OCI-LY7 (cell line): ENCODE measurements around the gene LHX3.

Source experiments
- CTCF ChIP-seq: fragments of 200-600 bp; sonication (generic); conservative IDR thresholded peaks from 2 replicates; pipeline ENCODE4 v1.5.1; 2014; ENCODE audit warnings: mild to moderate bottlenecking, antibody characterized with exemption, low read length, moderate library complexity, mixed read lengths
- EZH2phosphoT487 ChIP-seq: fragments of 200-600 bp; sonication (generic); IDR thresholded peaks from 2 replicates; pipeline ENCODE4 v1.6.1; 2018; ENCODE audit warnings: low read depth, borderline replicate concordance, mild to moderate bottlenecking, mixed run types, antibody characterized with exemption, low read length, moderate library complexity, mixed read lengths

- no peak for TF ChIP-seq CTCF
- TF ChIP-seq EZH2phosphoT487, result no peak
Measured at GRCh38 chr9:136189394-136190236, 15.3 kb downstream of the LHX3 start.
